GM19324 (cell line): Measurements from ENCODE around the gene CACNA1B.
"Not testable (repeated sequence)": the region's sequence is repeated elsewhere in the genome, so short reads cannot be mapped to it uniquely, and the experiment has no call there.

Source experiments
- ATAC-seq: cut with Tn5 transposase; IDR thresholded peaks from one replicate; pipeline ENCODE4 v1.9.1; 2021; ENCODE audit warnings: mild to moderate bottlenecking, moderate library complexity; ENCODE audit not compliant: unreplicated experiment, low FRiP score

CACNA1B gene

DNA sequence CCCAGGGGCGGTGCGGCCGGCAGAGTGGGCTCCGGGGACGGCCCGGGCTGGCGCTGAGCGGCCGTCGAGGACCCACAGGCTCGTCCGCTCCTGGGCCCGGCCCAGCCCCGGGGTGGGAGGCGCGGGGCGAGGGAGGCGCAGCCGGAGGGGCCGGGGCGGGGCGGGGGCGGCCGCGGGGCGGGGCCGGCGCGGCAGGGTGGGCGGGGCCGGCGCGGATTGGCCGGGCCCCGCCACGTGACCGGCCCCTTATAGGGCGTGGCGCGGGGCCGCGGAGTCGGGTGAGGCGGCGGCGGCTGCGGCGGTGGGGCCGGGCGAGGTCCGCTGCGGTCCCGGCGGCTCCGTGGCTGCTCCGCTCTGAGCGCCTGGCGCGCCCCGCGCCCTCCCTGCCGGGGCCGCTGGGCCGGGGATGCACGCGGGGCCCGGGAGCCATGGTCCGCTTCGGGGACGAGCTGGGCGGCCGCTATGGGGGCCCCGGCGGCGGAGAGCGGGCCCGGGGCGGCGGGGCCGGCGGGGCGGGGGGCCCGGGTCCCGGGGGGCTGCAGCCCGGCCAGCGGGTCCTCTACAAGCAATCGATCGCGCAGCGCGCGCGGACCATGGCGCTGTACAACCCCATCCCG lies at the start of gene CACNA1B:
CACNA1B (plus strand) TSS at position 277 of the 617 bp plus-strand sequence; CDS start at position 429, 152 bp downstream.
- ATAC-seq = not testable (repeated sequence)

DNA sequence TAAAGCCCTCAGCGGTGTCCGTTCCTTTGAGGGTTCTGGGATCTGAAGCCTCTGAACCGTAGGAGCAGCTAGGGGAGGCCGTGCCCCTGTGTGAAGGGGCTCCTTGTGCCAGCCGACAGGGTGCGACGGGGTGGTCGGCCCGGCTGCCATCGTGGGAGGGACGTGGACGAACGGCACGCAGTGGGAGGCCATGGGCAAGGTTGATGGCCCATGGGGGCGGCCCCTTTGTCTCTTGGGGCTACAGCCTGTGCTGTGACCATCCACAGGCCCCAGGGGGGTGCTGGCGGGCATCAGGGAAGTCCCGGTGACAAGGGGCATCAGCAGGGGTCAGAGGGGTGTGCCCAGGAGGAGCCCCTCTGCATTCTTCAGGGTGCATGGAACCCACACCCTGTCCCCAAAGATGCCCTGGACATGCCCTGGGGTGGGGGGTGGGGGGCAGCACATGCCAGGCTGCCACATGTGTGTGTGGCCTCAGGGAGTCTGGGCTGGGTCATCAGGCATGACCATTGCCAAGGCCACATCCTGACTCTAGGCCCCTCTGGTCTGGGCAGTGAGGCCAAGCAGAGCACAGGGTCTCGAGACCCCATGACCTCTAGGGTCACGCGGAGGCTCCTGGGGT lies 49.6 kb upstream of the CACNA1B start:
- no peak for ATAC-seq

DNA sequence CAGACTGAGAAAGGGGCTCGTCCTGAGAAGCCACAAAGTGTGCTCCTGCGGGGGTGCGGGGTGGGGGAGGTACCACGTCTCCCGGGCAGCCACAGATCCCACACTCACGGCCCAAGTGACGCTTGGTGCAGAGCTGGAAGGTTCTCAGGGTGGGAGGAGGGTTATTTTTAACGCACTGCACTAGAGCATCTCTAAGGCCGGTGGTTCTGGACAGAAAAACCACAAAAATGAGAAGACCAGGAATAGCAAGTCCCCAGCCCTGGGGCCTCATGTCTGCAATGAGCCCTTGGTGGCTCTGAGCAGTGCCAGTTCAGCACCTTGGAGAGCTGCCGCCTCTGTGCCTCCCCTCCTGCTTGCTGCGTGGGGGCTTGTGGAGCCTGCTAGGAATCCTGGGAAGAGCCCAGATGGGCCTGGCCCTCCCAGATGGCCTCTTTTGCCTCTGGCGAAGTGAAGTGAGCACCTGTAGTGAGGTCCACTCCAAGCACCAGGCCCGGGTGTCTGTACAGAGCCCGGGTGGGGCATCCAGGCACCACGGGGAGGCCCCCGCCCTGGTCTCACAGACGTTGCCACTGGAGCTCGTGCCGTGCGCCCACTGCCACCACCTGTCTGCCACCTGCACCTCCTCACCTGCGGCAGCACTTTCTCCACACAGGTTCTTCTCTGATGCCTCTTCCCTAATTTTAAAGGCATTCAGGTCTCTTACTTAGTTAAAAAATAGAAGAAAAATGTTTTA lies 48.9 kb upstream of the CACNA1B start:
- no peak for ATAC-seq

DNA sequence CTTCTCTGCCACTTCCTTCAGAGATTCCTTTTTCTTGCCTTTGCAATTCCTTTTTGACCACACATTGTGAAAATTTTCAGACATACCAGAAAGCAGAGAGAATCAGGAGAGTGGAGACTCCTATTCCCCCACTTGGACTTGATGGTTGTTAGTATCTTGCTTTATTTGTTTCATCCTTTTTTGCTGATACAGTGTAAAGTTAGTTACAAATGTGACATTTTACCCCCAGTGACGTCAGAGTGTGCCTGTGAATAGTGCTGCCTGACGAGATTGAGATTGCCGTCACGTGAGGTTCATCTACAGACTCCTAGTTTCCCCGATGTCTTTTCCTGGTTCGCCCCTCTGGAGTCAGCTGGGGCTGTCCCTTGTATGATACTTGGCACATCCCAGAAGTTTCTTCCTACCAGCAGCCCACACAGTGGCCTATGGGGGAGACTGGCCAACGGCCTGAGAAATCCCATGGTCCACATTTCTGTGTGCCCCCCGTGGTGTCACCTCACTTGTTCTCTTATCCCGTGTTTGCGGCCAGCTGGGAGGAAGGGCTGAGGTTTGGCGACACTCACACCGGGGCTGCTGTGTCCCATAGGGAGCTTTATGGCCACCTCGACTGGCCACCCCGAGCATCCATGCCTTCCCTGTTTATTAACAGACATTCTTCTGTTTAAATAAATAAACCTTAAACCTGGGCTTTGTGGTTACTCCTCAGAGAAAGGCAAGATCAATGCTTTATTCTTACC lies 48.2 kb upstream of the CACNA1B start:
- no peak for ATAC-seq

DNA sequence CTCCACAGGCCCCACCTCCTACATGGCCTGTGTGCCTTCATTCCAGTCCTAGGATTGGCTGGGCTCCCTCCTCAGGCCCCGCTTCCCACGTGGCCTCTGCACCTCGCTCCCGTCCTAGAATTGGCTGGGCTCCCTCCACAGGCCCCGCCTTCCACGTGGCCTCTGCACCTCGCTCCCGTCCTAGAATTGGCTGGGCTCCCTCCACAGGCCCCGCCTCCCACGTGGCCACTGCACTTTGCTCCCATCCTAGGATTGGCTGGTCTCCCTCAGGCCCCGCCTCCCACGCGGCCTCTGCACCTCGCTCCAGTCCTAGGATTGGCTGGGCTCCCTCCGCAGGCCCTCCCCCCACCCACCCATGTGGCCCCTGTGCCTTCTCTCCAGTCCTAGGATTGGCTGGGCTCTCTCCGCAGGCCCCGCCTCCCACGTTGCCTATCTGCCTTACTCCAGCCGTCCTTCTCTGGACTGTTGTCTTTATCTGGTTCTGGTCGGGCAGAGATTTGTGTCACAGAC lies 45.3 kb upstream of the CACNA1B start:
- no peak for ATAC-seq

DNA sequence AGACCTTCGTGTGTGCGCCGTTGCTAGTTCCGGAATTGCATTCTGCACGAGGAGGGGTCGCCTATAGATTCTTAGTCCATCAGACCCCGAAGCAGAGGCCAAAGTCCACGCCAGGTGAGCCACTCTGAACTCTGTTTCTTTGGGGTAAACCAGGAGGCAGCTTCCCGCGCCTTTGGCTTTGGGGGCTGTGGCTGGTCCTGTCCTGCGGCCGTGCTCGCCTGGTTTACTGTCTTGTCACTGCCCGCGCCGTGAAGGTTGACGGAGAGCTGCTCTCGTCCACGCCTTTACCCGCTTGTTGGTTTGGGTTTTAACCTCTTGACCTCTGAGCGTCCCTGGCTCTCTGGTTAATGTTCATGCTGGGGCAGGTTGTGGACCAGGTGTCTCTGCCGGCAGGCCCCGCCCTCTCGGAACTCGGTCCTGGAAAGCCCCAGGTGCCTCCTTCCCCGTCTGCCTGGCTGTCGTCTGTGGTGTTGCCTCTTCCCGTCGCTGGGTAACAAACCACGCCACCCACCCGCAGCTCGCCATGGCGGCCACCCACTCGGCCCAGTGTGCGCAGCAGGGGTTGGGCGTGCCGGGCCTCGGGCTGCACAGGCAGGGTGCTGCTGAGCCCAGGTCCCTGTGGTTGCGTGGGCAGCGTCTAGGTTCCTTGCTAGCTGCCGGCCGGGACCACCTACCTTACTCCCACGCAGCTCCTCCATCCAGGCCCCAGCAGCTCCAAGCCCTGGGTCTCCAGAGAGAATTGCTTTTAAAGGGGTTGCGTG lies 44.6 kb upstream of the CACNA1B start:
- no peak for ATAC-seq

DNA sequence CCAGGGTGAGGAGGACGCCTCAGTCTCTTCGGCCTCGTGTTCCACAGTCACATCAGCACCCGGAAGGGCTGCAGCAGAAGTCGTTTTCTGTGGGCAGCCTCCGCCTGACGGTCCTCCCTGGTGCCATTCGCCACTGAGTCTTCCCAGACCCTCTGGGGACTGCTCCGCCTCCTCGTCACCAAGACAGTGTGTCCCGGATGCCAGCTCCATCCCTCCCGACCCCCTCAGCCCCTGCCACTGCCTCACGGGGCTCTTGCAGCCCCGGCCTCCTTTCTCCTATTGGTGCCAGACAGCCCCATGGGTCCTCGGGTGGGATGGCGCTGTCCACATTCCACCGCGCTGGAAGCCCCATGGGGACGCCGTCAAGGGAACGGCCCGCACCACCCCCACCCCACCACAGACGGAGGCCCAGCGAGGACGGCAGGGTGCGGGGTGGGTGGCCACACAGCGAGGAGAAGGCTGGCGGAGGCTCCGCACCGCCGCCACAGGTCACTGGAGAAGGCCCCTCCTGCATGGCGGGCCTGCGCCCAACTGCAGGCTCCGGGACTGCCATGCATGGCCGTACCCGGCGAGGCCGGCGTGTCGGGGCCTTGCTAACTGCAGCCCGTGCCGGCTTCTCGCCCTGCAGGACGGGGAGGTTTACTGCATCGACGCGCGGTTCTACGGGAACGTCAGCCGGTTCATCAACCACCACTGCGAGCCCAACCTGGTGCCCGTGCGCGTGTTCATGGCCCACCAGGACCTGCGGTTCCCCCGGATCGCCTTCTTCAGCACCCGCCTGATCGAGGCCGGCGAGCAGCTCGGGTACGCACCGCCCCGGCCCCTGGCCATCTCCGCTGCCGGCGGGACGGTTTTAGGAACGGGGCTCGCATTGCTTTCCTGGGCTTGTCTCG lies 43.6 kb upstream of the CACNA1B start:
- ATAC-seq = no peak

DNA sequence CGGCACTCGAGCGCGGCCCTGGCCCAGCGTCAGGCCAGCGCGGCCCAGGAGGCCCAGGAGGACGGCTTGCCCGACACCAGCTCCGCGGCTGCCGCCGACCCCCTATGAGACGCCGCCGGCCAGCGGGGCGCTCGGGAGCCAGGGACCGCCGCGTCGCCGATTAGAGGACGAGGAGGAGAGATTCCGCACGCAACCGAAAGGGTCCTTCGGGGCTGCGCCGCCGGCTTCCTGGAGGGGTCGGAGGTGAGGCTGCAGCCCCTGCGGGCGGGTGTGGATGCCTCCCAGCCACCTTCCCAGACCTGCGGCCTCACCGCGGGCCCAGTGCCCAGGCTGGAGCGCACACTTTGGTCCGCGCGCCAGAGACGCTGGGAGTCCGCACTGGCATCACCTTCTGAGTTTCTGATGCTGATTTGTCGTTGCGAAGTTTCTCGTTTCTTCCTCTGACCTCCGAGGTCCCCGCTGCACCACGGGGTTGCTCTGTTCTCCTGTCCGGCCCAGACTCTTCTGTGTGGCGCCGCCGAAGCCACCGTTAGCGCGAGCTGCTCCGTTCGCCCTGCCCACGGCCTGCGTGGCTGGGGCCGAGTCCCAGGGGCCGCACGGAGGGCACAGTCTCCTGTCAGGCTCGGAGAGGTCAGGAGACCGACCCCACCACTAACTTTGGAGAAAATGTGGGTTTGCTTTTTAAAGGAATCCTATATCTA lies 42.6 kb upstream of the CACNA1B start:
- ATAC-seq = no peak

DNA sequence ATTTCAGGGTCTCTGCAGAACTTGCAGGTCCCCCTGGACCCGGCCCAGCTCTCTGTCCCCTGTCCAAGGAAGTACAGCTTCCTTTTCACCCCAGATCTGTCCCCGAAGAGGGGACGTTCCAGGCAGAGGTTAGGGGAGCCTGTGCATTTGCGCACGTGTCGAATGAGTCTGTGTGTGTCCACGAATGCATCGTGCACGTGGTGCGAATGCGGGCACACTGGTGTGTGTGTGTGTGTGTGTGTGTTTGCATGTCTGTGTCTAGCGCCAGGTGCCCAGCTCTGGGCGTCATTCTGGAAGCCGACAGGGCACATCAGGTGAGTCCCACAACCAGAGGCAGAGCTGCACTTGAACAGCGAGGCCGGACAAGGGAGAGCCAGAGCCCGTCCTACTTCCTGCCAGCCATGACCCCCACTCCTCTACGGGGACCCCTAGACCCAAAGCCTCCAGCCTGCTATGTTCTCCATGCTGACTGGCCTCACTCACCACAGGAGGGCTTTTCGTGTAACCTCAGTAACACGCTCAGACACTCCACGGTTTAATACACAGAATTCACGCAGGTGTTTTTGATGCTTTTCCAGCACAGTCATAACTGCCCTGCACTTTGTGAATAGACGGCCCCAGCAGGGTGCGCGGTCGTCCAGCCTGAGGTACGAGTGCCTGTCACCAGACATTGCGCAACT lies 41.3 kb upstream of the CACNA1B start:
- ATAC-seq = no peak

DNA sequence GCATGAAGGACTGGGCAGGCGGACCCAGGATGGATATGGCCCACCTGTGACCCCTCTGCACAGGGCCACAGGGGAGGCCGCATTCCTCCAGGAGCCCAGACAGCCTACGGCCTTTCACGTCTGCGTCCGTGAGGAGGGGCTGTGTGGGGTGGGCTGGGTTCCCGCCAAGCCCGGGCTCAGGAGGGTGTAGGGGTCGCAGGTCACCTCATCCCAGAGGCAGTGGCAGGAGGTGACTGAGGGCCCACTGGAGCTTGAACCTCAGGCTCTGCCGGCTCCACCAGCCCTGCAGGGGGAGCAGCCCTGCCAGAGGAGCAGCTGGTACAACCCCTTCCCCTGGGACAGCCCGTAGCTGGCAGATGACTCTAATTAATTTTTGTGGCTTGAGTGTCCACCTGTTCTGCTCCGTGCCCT lies 40.7 kb upstream of the CACNA1B start:
- ATAC-seq = no peak

DNA sequence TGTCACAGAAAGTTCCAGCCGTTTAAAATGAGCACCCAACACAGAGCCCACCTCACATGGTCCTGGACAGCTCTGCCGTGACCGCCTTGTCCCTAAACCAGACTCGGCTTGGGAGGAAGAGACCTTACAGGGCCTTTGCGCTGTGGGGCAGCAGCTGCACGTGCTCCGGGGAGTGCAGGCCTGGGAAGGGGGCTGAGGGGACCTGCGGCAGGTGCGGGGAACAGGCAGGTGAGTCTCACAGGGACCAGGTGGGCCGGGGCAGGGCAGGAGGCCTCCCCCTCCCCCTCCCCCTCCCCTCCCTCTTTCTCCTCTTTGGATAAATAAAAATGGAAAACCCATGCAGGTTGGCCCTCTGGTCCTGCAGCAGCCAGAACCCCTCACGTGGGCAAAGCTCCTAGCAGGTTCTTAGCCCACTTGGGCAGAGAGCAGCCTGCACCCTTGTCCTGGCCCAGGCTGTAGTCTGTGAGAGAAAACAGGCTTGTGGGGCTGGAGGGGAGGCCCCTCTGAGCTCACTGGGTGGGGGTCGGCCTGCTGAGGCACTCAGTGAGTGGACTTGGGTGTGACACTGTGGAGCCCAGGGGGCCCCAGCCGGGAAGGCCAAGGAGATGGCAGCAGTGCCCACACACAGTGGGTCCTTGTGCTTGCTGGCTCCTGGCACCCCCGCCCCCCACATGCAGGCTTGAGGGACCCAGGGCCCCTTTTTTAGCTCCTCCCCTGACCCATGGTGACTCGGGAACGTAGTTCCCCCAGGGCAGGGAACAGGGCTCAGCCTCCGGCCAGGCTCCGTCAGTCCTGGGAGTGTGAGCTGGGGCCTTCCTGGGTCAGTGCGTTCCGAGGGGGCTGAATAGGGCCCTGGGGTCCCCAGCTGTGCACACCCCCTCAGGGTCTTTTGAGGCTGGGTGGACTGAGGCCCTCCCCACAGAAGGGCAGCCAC lies 40.0 kb upstream of the CACNA1B start:
- ATAC-seq = no peak

DNA sequence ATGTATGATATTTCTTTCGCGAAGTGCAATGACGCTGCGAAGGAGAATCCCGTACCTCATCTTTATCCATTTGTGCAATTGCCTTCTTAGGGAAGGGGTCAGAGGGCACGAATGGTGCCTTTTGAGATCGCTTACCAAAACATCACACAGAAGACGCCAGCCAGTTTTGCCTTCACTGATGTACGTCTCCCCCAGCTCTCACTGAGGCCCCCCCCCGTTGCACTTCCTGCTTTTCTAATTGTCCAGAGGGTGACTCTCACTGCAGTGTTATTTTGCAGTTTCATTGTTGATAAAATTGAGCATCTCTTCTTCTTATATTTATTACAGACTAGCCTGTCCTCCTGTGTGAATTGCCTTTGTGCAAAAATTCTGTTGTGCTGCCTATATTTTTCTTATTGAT lies 39.0 kb upstream of the CACNA1B start:
- no peak for ATAC-seq

DNA sequence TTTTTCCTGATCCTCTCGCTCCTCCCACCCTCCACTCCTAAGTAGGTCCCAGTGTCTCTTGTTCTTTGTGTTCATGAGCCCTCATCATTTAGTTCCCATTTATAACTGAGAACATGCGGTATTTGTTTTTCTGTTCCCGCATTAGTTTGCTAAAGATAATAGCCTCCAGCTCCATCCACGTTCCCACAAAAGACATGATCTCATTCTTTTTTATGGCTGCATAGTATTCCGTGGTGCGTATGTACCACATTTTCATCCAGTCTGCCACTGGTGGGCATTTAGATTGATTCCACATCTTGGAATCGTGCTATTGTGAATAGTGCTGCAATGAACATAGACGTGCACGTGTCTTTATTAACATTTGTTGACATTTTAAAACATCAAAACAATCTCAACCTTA lies 34.2 kb upstream of the CACNA1B start:
- no peak for ATAC-seq

DNA sequence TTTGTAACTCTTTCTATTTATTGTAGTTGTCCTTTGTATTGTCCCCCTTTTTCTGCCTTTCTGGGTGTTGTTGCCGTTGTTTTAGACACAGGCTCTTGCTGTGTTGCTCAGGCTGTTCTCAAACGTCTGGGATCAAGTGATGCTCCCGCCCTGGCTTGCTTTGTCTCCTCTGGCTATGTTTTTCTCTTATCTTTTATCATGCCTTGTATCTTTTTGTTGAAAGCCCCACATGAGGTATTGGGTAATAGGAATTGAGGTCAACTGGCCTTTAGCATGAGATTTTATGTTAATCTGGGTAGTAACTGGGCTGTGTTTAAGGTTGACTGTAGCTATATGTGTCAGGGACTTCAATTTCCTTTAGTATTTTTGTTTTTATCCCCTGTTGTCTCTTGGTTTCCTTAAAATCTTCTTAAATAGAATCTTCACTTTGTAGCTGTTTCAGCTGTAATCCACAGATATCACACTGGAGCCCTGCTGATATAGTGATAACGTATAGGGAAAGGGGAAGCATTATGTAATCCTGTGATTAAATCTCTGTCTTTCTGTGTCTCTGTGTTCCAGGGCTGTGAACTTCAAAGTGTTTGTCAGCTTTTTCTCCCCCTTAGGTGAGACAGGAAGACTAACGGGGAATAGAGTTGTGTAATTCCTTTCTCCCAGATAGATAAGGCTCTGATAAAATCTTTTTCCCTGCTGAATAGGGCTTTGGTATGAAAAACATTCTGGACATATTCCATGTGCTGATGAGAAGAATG lies 25.9 kb upstream of the CACNA1B start:
- ATAC-seq = no peak

DNA sequence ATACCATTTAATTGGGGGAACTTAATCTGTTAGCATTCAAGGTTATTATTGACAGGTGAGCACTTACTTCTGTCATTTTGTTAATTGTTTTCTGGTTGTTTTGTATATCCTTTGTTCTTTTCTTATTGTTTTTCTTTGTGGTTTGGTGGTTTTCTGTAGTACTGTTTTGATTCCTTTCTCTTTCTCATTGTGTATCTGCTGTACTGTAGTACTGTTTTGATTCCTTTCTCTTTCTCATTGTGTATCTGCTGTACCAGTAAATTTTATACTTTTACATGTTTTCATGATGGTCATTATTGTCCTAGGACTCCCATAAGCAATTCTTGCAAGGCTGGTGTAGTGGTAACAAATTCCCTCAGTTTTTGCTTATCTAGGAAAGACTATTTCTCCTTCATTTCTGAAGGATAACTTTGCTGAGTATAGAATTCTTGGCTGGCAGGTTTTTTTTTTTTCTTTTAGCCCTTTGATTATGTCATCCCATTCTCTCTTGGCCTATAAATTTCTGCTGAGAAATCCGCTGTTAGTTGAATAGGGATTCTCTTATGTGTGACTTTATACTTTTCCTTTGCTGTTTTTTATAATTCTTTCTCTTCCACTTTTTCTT lies 24.1 kb upstream of the CACNA1B start:
- ATAC-seq = no peak

DNA sequence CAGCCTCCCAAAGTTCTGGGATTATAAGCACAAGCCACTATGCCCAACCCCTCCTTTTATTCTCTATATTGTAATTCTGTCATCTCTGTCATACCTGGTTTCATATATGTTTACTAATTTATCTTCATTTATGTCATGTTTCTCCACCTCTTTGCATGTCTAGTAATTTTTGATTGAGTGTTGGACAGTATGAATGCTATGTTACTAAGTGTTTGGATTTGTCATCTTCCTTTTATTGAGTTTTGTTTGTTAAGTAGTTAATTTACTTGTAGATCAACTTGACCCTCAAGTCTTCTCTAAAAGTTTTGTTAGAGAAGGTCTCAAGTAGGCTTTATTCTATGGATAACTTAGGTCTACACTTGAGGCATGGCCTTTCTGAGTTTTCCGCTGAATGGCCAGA lies 17.2 kb upstream of the CACNA1B start:
- no peak for ATAC-seq
